Natural killer cell treated with Interleukin-12 subunit alpha and Interleukin-12 subunit beta and Interleukin-15 and Interleukin-18, amount 100 ng/mL, for 72 hours (primary cell): ENCODE results near the gene DAPP1. TPM values are rescaled to one million over a fixed set of nuclear protein-coding genes. Genes with fewer than 3 reads are reported as not detected.

Source experiments
- ATAC-seq, 2 donors: fragments of 150-1000 bp; cut with Tn5 transposase in 1 of 2; sonication (Bioruptor Pico), chemical (Tn5 transposase) in 1 of 2; 2 replicates each; pipeline ENCODE4 v1.10.0; 2021
- DNase-seq: peaks from one replicate; pipeline ENCODE4 v3.0.0; 2022; ENCODE audit warnings: low spot score
- H3K27ac Mint-ChIP-seq, 2 donors: 1 replicate in 1 of 2; 2 replicates in 1 of 2; pipeline ENCODE4 v1.8.0; 2022; ENCODE audit warnings: mixed read lengths in 2 of 2, mild to moderate bottlenecking in 1 of 2, moderate library complexity in 1 of 2
- H3K27me3 Mint-ChIP-seq, 2 donors: 1 replicate in 1 of 2; 2 replicates in 1 of 2; pipeline ENCODE4 v1.8.0; 2022; ENCODE audit warnings: mixed read lengths in 2 of 2
- H3K36me3 Mint-ChIP-seq: one replicate; pipeline ENCODE4 v1.8.0; 2022; ENCODE audit warnings: mixed read lengths
- H3K4me1 Mint-ChIP-seq, 2 donors: 1 replicate in 1 of 2; 2 replicates in 1 of 2; pipeline ENCODE4 v1.8.0; 2022; ENCODE audit warnings: low read depth in 2 of 2, mixed read lengths in 2 of 2, mild to moderate bottlenecking in 1 of 2
- H3K4me3 Mint-ChIP-seq: one replicate; pipeline ENCODE4 v1.8.0; 2022; ENCODE audit warnings: mixed read lengths
- H3K9me3 Mint-ChIP-seq: 2 replicates; pipeline ENCODE4 v1.8.0; 2022; ENCODE audit warnings: mixed read lengths
- total RNA-seq, 2 donors: library from RNA; stranded (reverse); gene quantifications; one replicate each; pipeline ENCODE4 v1.2.3, GENCODE V29; 2022

Gene DAPP1
- total RNA-seq, 2 donors from 2014 or later = 15.9 to 23.4 TPM

DNA sequence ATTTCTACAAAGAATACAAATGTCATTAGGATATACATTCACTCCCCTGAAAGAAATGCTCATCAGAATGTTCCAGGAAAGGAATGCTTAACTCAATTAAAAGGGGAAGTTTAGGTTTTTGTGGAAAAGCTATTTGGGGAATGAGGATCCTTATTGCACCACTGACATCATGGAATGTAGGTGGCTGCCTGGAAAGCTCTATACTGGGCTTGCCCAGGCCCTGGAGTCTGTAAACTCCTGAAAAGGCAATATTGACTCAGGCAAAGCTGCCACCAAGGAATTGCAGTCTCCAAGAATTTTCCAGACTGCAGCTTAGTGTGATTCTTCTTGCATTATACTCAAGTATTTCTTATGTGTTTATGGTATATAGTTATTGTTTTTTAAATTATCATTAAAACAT, 15.7 kb downstream of the DAPP1 start:
- DNase-seq (no peak), ATAC-seq (no peak)
- Mint-ChIP-seq H3K27me3 (no peaks in the 10 kb centered on the region), H3K4me3 (no peak overlapping the region), H3K27ac (no peak overlapping the region), H3K36me3 (no peaks in the 10 kb centered on the region), H3K4me1 (no peaks in the 10 kb centered on the region), H3K9me3 (no peaks in the 10 kb centered on the region)

DNA sequence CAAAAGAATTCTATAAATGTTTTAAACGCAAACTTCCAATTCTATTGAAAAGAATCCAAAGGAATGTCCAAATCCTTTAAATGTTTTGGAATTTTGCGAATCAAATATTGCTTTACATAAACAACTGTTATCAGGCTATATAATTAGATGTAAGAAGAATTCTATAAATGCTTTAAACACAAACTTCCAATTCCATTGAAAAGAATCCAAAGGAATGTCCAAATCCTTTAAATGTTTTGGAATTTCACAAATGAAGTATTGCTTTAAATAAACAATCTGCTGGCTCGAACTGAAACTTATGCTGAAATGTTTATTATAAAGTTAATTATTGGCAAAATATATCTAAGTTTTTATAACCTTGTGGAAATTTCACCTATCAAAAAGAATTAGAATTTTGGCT, 16.1 kb downstream of the DAPP1 start:
- Mint-ChIP-seq H3K4me1 (no peaks in the 10 kb centered on the region), H3K27ac (no peak overlapping the region), H3K4me3 (no peak overlapping the region), H3K9me3 (no peaks in the 10 kb centered on the region), H3K27me3 (no peaks in the 10 kb centered on the region), H3K36me3 (no peaks in the 10 kb centered on the region)
- no peak for ATAC-seq
- no peak for DNase-seq

DNA sequence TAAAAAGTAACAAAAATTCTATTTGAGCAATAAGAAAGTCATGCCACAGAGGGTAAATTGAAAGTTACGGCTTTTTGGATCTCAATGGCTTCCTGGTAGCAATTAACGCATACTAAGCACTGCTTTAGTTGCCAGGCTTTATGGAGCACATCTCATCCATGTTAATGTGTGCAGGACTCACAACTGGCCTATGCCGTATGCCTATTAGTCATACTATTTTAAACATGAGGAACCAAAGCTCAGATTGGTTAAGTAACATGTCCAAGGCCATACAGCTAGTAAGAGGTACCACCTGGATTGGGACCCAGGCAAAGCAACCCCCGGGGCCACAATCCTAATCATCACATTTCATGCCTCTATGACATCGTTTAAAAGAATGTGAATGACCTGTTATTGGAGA, 17.1 kb downstream of the DAPP1 start:
- Mint-ChIP-seq H3K36me3 (no peaks in the 10 kb centered on the region), H3K9me3 (no peaks in the 10 kb centered on the region), H3K27ac (no peak overlapping the region), H3K27me3 (no peaks in the 10 kb centered on the region), H3K4me1 (no peaks in the 10 kb centered on the region), H3K4me3 (no peak overlapping the region)
- no peak for ATAC-seq
- no peak for DNase-seq

DNA sequence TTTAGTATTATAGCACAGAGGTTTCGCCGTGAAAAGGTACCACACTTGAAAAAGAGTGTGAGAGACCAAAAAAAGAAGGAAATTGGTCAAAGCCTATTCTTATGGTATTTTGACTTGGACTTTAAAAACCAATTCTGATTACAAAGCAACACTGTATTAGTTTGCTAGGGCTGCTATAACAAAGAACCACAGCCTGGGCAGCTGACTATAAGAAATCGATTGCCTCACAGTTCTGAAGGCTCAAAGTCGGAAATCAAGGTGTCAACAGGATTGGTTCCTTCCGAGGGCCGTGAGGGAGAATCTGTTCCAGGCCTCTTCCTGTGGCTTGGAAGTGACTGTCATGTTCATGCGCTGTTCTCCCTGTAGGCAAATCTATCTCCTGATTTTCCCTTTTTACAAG, 17.9 kb downstream of the DAPP1 start:
- Mint-ChIP-seq H3K4me3 (no peak overlapping the region), H3K27me3 (no peaks in the 10 kb centered on the region), H3K27ac (no peak overlapping the region), H3K4me1 (no peaks in the 10 kb centered on the region), H3K9me3 (no peaks in the 10 kb centered on the region), H3K36me3 (no peaks in the 10 kb centered on the region)
- DNase-seq (no peak), ATAC-seq (no peak)

DNA sequence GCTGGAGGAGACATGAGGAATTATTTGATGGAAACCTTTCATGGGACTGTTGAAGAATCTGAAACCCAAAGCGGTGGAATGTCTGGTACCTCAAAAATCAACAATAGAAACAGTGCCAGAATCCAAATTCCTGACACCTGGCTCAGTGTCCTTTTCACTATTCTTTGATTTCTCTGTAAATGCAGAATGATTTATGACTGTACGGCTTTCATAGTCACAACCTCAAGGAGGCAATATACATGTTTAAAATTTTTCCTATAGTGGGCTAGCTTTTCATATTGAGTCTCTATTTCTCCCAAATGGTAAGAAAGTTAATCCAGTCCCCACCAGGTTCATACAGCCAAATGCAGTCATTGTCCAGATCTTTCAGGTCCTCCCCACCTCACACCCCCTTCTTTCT, 19.3 kb downstream of the DAPP1 start:
- no peaks in the 10 kb centered on the region for H3K4me1 Mint-ChIP-seq
- DNase-seq (no peak), ATAC-seq (no peak)
- H3K4me3 Mint-ChIP-seq = no peak overlapping the region
- H3K27ac Mint-ChIP-seq = no peak overlapping the region
- no peaks in the 10 kb centered on the region for H3K9me3 Mint-ChIP-seq
- H3K27me3 Mint-ChIP-seq = no peaks in the 10 kb centered on the region
- H3K36me3 Mint-ChIP-seq = no peaks in the 10 kb centered on the region

DNA sequence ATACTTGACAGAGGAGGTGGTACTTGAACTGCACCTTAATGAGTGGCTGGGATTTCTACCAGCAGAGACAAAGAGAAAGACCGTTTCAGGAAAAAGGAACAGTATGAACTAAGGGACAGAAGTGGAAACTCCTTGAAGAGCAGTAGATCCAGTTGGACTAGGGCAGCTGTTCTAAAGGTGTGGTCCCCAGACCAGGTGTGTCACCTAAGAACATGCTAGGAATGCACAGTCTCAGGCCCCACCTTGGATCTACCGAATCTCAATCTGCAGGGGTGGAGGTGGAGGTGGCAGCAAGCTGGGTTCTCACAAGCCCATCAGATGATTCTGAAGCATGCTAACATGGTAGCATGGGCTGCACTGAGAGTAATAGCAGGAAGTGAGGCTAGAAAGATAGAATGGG, 22.3 kb downstream of the DAPP1 start:
- Mint-ChIP-seq H3K4me1 (peaks cover 0 to 11% of the 10 kb centered on the region in 2 donors), H3K27ac (no peak overlapping the region), H3K27me3 (no peaks in the 10 kb centered on the region), H3K9me3 (no peaks in the 10 kb centered on the region), H3K36me3 (no peaks in the 10 kb centered on the region), H3K4me3 (no peak overlapping the region)
- DNase-seq = no peak
- no peak for ATAC-seq

DNA sequence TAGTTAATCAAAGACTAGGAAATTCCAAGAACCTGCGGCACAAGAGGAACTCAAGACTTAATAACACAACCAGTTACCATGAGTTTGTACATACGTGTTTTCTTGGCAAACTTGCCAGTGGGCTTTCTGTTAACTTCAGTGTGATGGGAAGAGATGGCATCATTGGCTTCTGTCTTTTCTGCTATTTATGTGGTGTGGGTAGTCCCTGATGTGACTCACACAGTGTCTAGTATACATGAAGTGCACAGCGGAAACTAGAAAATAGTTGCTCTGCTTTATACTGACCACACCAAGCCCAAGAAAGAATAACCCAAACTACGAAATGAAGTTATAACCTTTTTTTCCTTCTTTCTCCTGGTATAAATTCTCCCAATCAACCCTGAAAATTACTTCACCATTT, 24.5 kb downstream of the DAPP1 start:
- Mint-ChIP-seq H3K27ac (peak overlapping the region in 1 of 2 donors; percentile 12), H3K27me3 (no peaks in the 10 kb centered on the region), H3K4me3 (no peak overlapping the region), H3K4me1 (peaks cover 2 to 11% of the 10 kb centered on the region in 2 donors), H3K9me3 (no peaks in the 10 kb centered on the region), H3K36me3 (no peaks in the 10 kb centered on the region)
- ATAC-seq (peak in 1 of 2 donors; percentile 77), DNase-seq (no peak)

DNA sequence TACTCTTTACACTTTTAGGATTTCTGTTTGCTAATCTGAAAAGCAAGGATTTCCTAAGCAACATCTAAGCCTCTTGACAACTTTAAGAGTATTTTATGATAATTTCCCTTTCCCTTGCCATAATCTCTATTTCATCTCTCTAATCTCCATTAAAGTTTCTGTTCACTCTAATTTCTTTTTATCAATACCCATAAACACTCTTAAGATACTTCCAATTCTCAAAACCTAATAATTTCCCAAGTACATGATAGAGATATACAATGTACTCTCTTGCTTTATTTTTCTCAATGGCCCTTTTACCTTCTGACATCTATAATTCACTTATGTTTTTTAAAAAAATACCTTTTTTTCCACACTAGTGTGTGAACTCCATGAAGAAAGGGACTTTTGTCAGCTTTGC, 26.8 kb downstream of the DAPP1 start:
- DNase-seq (no peak), ATAC-seq (no peak)
- Mint-ChIP-seq H3K4me3 (no peak overlapping the region), H3K36me3 (no peaks in the 10 kb centered on the region), H3K27ac (no peak overlapping the region), H3K27me3 (no peaks in the 10 kb centered on the region), H3K9me3 (no peaks in the 10 kb centered on the region), H3K4me1 (peaks cover 2 to 20% of the 10 kb centered on the region in 2 donors)

DNA sequence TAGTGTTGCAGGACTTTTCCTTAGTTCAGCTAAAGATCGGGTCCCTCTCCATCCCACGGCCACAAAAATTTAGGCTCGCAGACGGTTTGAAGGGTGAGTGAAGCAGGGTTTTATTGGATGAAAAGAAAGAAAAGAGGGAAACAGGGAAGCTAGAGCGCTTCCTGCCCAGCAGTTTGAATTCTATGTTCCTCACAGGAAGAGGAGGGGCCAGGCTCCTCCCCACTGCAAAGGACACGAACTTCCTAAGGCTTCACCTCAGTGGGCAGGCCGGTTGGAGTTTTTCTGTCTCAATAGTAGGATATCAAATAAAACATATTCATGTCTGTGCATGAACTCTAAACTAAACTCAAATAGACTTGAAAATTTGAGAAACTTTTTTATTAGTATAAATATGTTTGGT, 27.4 kb downstream of the DAPP1 start:
- H3K27me3 Mint-ChIP-seq = no peaks in the 10 kb centered on the region
- H3K4me3 Mint-ChIP-seq = no peak overlapping the region
- no peaks in the 10 kb centered on the region for H3K9me3 Mint-ChIP-seq
- no peak for DNase-seq
- ATAC-seq = no peak
- H3K4me1 Mint-ChIP-seq = peaks cover 2 to 20% of the 10 kb centered on the region in 2 donors
- no peaks in the 10 kb centered on the region for H3K36me3 Mint-ChIP-seq
- H3K27ac Mint-ChIP-seq = no peak overlapping the region

DNA sequence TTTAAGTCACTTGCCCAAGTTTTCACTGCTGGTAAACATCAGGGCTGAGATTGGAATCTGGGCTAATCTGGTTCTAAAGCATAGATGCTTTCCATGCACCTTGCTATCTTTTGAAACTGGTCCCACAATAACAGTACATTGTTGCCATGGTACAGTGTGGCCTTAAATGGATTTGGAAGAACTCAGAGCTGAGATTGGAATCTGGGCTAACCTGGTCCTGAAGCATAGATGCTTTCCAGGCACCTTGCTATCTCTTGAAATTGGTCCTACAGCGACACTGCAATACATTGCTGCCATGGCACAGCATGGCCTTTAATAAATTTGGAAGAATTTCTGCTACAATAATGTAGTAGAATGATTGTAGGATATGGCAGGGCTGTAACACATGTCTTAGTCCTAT, 28.6 kb downstream of the DAPP1 start:
- ATAC-seq (no peak), DNase-seq (no peak)
- Mint-ChIP-seq H3K27ac (peak overlapping the region; percentile 24 to 71), H3K9me3 (no peaks in the 10 kb centered on the region), H3K4me3 (no peak overlapping the region), H3K36me3 (no peaks in the 10 kb centered on the region), H3K4me1 (peaks cover 2 to 27% of the 10 kb centered on the region in 2 donors), H3K27me3 (no peaks in the 10 kb centered on the region)

DNA sequence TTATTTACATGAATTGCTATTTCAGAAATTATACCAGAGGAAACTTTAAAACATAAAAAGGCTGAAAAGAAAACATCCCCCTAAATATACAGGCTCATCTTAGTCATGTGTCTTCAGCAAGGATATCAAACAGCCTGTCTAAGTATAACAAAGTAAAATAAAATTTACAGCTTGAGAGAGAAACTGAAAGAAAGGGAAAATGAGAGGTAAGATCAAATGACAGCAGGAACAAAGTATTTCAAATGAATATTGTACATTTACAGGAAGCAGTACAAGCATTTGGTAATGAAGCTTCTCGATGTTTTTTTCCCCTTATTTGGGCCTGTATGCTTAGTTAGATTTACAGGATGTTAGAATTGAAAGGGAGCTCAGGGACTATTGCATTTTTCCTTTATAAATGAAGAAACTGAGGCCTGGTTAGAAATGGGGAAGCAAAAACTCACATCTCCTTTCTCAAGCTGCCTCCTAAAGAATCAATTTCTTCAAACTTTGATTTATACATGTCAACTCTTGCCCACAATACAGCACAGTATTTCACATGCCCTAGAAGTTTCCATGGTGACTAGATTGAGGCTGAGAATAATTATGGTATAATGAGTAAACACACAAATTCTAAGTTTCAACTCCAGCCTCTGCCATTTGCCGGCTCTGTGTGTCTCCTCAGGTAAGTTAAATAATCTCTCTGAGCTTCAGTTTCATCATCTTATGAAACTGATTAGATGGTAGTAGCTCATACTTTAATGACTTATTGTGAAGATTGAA, 29.3 kb downstream of the DAPP1 start:
- ATAC-seq (no peak), DNase-seq (no peak)
- Mint-ChIP-seq H3K9me3 (no peaks in the 10 kb centered on the region), H3K4me1 (peaks cover 2 to 28% of the 10 kb centered on the region in 2 donors), H3K27me3 (no peaks in the 10 kb centered on the region), H3K4me3 (no peak overlapping the region), H3K36me3 (no peaks in the 10 kb centered on the region), H3K27ac (peak overlapping the region; percentile 24 to 71)

DNA sequence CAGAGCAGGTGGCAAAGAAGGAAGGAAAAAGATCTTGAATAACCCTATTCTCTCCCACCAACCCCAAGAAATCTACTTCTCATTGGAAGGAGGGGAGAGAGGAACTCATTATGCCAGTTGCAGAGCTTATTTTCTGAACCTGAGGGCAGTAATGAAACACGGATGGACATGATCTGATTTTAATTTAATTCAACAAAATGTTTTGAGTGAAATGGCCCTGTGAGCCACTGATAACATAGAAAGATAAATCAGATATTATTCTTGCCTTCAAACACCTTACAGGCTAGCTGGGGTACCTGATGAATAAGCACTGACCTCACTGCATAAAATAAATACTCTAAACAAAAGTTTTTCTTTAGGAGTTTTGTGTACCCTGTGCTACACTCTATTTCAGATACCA, 30.3 kb downstream of the DAPP1 start:
- peak overlapping the region; percentile 50 to 67 for H3K27ac Mint-ChIP-seq
- peaks cover 4 to 30% of the 10 kb centered on the region in 2 donors for H3K4me1 Mint-ChIP-seq
- no peaks in the 10 kb centered on the region for H3K27me3 Mint-ChIP-seq
- ATAC-seq (no peak), DNase-seq (no peak)
- no peaks in the 10 kb centered on the region for H3K9me3 Mint-ChIP-seq
- H3K36me3 Mint-ChIP-seq = no peaks in the 10 kb centered on the region
- no peak overlapping the region for H3K4me3 Mint-ChIP-seq

DNA sequence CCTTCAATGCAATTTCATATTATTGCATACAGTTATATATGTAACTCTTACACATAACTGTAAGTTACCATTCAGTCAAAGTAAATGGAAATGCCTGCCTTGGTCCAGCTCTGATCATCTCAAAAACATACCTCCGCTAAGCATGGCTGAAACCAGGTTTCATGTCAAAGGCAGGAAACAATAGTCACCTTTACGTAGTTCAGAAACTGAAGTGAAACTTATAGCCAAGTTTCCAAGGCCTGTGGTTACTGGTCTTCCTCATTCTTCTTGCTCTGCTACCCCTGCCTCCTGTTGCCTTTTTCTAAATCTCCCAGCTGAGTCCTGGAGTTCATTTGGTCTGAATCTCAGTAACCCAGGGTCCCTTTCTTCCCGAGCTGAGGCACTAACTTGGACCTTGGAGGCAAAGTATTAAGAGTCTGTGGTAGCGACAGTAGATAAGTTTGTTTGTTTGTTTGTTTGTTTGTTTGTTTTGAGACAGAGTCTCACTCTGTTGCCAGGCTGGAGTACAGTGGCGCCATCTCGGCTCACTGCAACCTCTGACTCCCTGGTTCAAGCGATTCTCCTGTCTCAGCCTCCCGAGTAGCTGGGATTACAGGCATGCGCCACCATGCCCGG, 30.8 kb downstream of the DAPP1 start:
- DNase-seq (no peak), ATAC-seq (peak in 1 of 2 donors; percentile 28)
- H3K9me3 Mint-ChIP-seq = no peaks in the 10 kb centered on the region
- peak overlapping the region; percentile 50 to 67 for H3K27ac Mint-ChIP-seq
- peak overlapping the region; percentile 59 for H3K4me3 Mint-ChIP-seq
- H3K36me3 Mint-ChIP-seq = no peaks in the 10 kb centered on the region
- H3K27me3 Mint-ChIP-seq = no peaks in the 10 kb centered on the region
- peaks cover 9 to 31% of the 10 kb centered on the region in 2 donors for H3K4me1 Mint-ChIP-seq

DNA sequence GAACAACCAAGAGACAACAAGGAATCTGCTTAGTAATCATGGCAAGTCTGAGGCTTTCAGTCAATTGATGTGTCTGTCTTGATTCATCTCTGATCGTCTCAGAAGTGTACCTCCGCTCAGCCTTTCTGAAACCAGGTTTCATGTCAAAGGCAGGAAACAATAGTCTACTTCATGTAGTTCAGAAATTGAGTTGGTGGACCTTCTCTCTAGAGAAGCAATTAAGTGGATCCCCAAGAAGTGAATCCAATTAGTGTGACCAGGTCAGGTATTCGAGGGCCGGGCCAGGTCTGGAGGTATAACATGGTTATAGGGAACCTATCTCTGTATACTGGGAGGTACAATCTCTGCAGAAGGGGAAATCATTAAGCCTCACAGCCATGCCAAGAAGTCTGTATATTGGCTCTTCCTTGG, 32.0 kb downstream of the DAPP1 start:
- Mint-ChIP-seq H3K4me3 (peak overlapping the region; percentile 41), H3K4me1 (peaks cover 9 to 37% of the 10 kb centered on the region in 2 donors)
- ATAC-seq = peak in 1 of 2 donors; percentile 39

More for the DNA sequence above, 32.0 kb downstream of the DAPP1 start:
- H3K36me3 Mint-ChIP-seq = no peaks in the 10 kb centered on the region
- DNase-seq = no peak
- no peaks in the 10 kb centered on the region for H3K9me3 Mint-ChIP-seq
- no peaks in the 10 kb centered on the region for H3K27me3 Mint-ChIP-seq
- H3K27ac Mint-ChIP-seq = peak overlapping the region; percentile 50 to 67
